ACC112 (cell line): ENCODE results near the gene DCST1.

Experiments
- H2AFZ ChIP-seq: fragments of 200-600 bp; sonication (generic); one replicate; pipeline ENCODE4 v1.6.0; 2017; ENCODE audit warnings: antibody characterized with exemption, low read length; ENCODE audit not compliant: unreplicated experiment
- H3K27ac ChIP-seq: fragments of 200-600 bp; sonication (generic); 2 replicates; pipeline ENCODE4 v1.5.1; 2014; ENCODE audit warnings: low read depth, mild to moderate bottlenecking, antibody characterized with exemption, low read length, moderate library complexity
- H3K27me3 ChIP-seq: fragments of 200-600 bp; sonication (generic); 2 replicates; pipeline ENCODE4 v1.6.1; 2014; ENCODE audit warnings: mild to moderate bottlenecking, antibody characterized with exemption, low read length, moderate library complexity, mixed read lengths; ENCODE audit not compliant: insufficient read depth
- H3K36me3 ChIP-seq: fragments of 200-600 bp; sonication (generic); 2 replicates; pipeline ENCODE4 v1.6.1; 2016; ENCODE audit warnings: mild to moderate bottlenecking, antibody characterized with exemption, low read length, moderate library complexity, mixed read lengths; ENCODE audit not compliant: insufficient read depth
- H3K4me1 ChIP-seq: fragments of 200-600 bp; sonication (generic); one replicate; pipeline ENCODE4 v1.6.1; 2016; ENCODE audit warnings: low read length, mixed read lengths; ENCODE audit not compliant: insufficient read depth, unreplicated experiment, control insufficient read depth
- H3K4me3 ChIP-seq: fragments of 200-600 bp; sonication (generic); 2 replicates; pipeline ENCODE4 v1.5.1; 2014; ENCODE audit warnings: mild to moderate bottlenecking, low read depth, low read length
- H3K79me2 ChIP-seq: fragments of 200-600 bp; sonication (generic); one replicate; pipeline ENCODE4 v1.6.0; 2016; ENCODE audit warnings: low read length; ENCODE audit not compliant: control insufficient read depth, unreplicated experiment, insufficient read depth

Gene DCST1

DNA sequence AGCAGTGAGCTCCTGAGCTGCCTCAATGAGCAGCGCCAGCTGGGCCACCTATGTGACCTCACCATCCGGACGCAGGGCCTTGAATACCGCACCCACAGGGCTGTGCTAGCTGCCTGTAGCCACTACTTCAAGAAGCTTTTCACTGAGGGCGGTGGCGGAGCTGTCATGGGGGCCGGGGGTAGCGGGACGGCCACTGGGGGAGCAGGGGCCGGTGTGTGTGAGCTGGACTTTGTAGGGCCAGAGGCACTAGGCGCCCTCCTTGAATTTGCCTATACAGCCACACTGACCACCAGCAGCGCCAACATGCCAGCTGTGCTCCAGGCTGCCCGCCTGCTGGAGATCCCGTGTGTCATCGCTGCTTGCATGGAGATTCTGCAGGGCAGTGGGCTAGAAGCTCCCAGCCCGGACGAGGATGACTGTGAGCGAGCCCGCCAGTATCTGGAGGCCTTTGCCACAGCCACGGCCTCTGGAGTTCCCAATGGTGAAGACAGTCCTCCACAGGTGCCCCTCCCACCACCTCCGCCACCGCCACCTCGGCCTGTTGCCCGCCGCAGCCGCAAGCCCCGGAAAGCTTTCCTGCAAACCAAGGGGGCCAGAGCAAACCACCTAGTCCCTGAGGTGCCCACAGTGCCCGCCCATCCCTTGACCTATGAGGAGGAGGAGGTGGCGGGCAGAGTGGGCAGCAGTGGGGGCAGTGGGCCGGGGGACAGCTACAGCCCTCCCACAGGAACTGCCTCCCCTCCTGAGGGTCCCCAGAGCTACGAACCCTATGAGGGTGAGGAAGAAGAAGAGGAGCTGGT, 18.7 kb upstream of the DCST1 start:
- Histone ChIP-seq H3K4me3 (no peak overlapping the region), H3K4me1 (peaks cover 45% of the 10 kb centered on the region), H3K36me3 (peaks cover 9% of the 10 kb centered on the region; the same call in 1 of the 2 replicates), H3K79me2 (peaks cover 10% of the 10 kb centered on the region), H3K27me3 (no peaks in the 10 kb centered on the region), H2AFZ (no peak overlapping the region), H3K27ac (no peak overlapping the region)

- Histone ChIP-seq H3K4me3 (no peak overlapping the region), H3K27ac (no peak overlapping the region), H3K36me3 (peaks cover 9% of the 10 kb centered on the region; the same call in 1 of the 2 replicates), H2AFZ (no peak overlapping the region), H3K4me1 (peaks cover 45% of the 10 kb centered on the region), H3K79me2 (peaks cover 7% of the 10 kb centered on the region), H3K27me3 (no peaks in the 10 kb centered on the region)
Measured at GRCh38 chr1:155015527-155016230, 17.9 kb upstream of the DCST1 start.

GRCh38 chr1:155016231-155016831, 17.3 kb upstream of the DCST1 start:
- Histone ChIP-seq H3K27ac (peak overlapping the region; percentile 61), H3K4me3 (no peak overlapping the region), H3K27me3 (no peaks in the 10 kb centered on the region), H2AFZ (no peak overlapping the region), H3K79me2 (peaks cover under 1% of the 10 kb centered on the region), H3K4me1 (peaks cover 40% of the 10 kb centered on the region), H3K36me3 (peaks cover 9% of the 10 kb centered on the region; the same call in 1 of the 2 replicates)

GRCh38 chr1:155017041-155017945, 16.3 kb upstream of the DCST1 start:
- Histone ChIP-seq H3K36me3 (peaks cover 9% of the 10 kb centered on the region; the same call in 1 of the 2 replicates), H3K27ac (peak overlapping the region; percentile 61), H3K79me2 (no peaks in the 10 kb centered on the region), H3K4me3 (peak overlapping the region; percentile 47), H2AFZ (no peak overlapping the region), H3K4me1 (peaks cover 31% of the 10 kb centered on the region), H3K27me3 (no peaks in the 10 kb centered on the region)

DNA sequence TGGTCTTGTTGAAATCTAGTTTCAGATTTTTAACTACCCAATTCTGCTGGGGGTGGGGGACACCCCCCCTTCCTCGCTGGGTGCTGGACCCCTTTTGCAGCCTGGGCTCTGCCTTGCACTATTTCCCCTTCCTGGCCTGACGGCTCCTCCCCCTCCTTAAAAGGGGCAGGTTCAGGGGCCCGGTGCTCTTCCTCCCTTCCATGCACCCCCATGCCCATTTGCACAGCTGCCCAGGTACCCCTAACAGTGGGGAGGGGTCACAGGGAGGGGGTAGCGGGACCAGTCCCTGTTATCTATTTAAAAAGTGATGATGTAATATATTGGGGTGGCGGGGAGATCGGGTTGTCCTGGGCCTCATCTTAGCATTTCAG, 15.7 kb upstream of the DCST1 start:
- Histone ChIP-seq H3K4me1 (peaks cover 28% of the 10 kb centered on the region), H3K27ac (no peak overlapping the region; the same call in 1 of the 2 replicates), H3K36me3 (peaks cover 9% of the 10 kb centered on the region; the same call in 1 of the 2 replicates), H3K79me2 (no peaks in the 10 kb centered on the region), H2AFZ (no peak overlapping the region), H3K27me3 (no peaks in the 10 kb centered on the region), H3K4me3 (peak overlapping the region; percentile 47)

- Histone ChIP-seq H2AFZ (no peak overlapping the region), H3K79me2 (no peaks in the 10 kb centered on the region), H3K4me1 (peaks cover 28% of the 10 kb centered on the region), H3K27ac (no peak overlapping the region), H3K4me3 (no peak overlapping the region), H3K36me3 (peaks cover 9% of the 10 kb centered on the region; the same call in 1 of the 2 replicates), H3K27me3 (no peaks in the 10 kb centered on the region)
Measured at GRCh38 chr1:155018617-155019348, 14.8 kb upstream of the DCST1 start.

GRCh38 chr1:155019377-155020245, 14.0 kb upstream of the DCST1 start:
- Histone ChIP-seq H2AFZ (no peak overlapping the region), H3K27ac (no peak overlapping the region), H3K79me2 (no peaks in the 10 kb centered on the region), H3K27me3 (no peaks in the 10 kb centered on the region), H3K4me1 (peaks cover 28% of the 10 kb centered on the region), H3K36me3 (peaks cover 4% of the 10 kb centered on the region; the same call in 1 of the 2 replicates), H3K4me3 (no peak overlapping the region)

DNA sequence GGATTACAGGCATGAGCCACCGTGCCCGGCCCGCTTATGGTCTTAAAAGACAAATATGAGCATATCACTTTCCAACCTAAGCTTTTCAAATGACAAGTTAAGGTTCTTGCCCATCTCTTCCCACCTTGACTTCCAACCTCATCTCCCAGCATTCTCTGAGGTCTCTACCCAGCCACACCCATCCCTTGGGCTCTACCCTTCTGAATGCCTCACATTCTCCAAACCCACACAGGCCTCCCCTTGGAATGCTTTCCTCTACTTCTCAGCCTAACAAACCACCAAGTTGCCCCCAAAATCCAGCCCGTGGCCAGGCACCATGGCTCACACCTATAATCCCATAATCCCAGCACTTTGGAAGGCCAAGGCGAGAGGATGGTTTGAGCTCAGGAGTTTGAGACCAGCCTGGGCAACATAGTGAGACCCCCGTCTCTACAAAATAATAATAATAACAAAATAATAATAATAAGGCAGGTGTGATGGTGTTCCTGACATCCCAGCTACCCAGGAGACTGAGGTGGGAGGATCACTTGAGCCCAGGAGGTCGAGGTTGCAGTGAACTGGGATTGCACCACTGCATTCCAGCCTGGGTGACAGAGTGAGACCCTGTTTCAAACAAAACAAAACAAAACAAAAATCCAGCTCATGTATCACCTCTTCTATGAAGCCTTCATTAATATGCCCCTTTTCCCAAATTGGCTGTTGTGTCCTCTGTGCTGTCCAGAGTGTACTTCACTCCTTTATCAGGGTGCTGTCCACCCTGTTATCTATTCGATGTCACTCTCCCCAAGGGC, 11.3 kb upstream of the DCST1 start:
- Histone ChIP-seq H3K27me3 (no peaks in the 10 kb centered on the region), H3K27ac (no peak overlapping the region), H3K4me1 (peaks cover 30% of the 10 kb centered on the region), H2AFZ (no peak overlapping the region), H3K79me2 (no peaks in the 10 kb centered on the region), H3K4me3 (no peak overlapping the region), H3K36me3 (no peaks in the 10 kb centered on the region)

- no peak overlapping the region for H2AFZ ChIP-seq
- H3K36me3 ChIP-seq: no peaks in the 10 kb centered on the region
- no peak overlapping the region for H3K4me3 ChIP-seq
- H3K4me1 ChIP-seq: peaks cover 26% of the 10 kb centered on the region
- H3K79me2 ChIP-seq: no peaks in the 10 kb centered on the region
- H3K27me3 ChIP-seq: no peaks in the 10 kb centered on the region
- no peak overlapping the region for H3K27ac ChIP-seq
Measured at GRCh38 chr1:155022927-155023236, 10.7 kb upstream of the DCST1 start.
